Fibroblast of skin of back (primary cell): Measurements from ENCODE around the gene ZNF524. TPM values are rescaled to one million over a fixed set of nuclear protein-coding genes. Genes with fewer than 3 reads are reported as not detected.
"Not testable (repeated sequence)": the region's sequence is repeated elsewhere in the genome, so short reads cannot be mapped to it uniquely, and the experiment has no call there.

Source experiments
- DNase-seq: peaks from one replicate; pipeline ENCODE4 v3.0.0-alpha.2; 2013
- polyA plus RNA-seq, 2 experiments: library from polyadenylated mRNA; unstranded; fragments of 120-200 nt; gene quantifications; one replicate each; pipeline ENCODE4 v1.2.1, GENCODE V29; 2013; ENCODE audit not compliant: insufficient read length in 2 of 2

Gene ZNF524, protein sequence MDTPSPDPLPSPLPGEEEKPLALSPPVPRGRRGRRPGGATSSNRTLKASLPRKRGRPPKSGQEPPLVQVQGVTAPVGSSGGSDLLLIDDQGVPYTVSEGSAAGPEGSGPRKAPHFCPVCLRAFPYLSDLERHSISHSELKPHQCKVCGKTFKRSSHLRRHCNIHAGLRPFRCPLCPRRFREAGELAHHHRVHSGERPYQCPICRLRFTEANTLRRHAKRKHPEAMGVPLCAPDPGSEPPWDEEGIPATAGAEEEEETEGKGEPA
- polyA plus RNA-seq (2013, experiment 1 of 2; ENCODE audit: insufficient read length) = 8.5 TPM
- polyA plus RNA-seq (2013, experiment 2 of 2; ENCODE audit: insufficient read length) = 12.8 TPM

DNA sequence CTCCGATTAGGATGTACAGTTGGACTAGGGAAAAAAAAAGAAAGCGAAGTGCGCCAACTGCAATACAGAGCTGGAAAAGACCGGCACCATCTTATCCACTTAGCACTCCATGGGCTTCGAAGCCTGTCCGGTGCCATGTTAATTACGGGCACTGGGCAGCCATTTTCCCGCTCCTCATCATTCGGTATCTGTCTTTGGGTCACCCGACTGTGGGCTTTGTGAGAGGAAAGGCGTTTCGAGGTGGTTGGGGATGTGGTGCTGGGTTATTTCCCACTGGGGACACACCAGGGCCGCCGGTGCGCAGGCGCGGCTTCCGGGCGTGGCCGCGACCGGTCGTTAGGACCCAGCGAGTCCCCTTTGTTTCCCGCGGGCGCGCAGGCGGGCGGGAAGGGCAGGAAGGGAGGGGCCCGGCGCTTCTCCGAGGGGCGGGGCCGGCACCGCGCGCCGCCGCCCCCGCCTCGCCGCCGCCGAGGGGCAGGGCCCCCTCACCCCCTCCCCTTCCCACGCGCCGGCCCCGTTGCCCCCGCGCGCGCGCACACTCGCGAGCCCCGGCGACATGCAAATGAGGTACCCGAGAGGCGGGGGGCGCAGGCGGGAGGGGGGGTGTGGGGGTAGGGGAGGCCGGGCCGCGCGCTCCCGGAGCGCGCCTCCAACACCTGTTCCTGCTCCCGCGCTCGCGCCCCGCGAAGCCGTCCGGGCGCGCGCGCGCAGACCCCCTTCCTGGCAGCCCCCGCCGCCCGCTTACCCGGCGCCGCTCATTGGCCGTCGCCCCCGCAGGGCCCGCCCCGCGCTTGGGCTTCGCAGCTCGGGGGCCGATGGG is at the start of gene ZNF524:
ZNF524 (plus strand) TSS at position 447 of the 820 bp plus-strand sequence. CDS start 1,825 bp downstream, outside the sequence.
- DNase-seq = peak; percentile 89

DNA sequence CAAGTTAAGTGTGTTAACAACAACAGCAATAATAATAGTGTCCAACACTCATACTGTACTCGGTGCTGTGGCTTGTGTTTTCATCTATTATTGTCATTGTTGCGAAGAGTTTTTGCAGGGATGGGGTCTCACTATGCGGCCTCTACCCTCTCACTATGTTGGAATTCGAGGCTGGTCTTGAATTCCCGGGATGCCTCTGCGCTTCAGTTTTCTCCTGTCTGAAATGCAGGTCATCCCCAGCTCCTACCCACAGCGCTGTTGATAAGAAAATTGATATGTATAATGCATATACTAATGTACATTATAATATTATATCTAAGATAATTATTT is 49.8 kb upstream of the ZNF524 start:
- DNase-seq = peak; percentile 68

DNA sequence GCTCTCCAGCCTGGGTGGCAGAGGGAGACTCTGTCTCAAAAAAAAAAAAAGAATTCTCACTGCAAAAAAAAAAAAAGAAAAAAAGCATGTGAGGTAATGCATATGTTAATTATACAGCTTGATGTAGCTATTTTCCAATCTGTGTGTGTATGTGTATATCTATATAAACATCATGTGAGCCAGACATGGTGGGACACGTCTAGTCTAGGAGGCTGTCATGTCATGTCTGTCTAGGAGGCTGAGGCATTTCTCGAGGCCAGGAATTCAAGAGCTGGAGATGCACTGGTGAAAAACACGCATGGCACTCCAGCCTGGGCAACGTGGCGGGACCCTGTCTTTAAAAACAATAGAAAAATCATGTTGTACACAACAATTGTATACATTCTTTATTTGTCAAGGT is 47.9 kb upstream of the ZNF524 start:
- no peak for DNase-seq

DNA sequence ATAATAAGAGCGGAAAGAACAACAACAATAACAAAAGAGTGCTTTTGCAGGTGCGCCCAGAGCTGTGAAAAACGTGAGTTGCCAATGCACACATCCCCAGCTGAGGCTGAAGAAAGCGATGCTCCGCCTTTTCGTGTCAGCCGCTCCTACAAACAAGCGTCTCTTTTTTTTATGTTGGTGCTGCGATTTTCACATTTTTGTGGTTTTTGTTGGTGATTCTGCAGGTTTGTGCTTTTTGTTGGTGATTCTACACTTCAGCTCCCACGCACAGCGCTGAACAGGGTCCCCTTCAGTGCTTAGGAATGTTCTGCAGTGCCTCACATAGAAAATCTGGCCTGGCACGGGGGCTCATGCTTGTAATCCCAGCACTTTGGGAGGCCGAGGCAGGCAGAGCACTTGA is 47.5 kb upstream of the ZNF524 start:
- DNase-seq = peak; percentile 91

DNA sequence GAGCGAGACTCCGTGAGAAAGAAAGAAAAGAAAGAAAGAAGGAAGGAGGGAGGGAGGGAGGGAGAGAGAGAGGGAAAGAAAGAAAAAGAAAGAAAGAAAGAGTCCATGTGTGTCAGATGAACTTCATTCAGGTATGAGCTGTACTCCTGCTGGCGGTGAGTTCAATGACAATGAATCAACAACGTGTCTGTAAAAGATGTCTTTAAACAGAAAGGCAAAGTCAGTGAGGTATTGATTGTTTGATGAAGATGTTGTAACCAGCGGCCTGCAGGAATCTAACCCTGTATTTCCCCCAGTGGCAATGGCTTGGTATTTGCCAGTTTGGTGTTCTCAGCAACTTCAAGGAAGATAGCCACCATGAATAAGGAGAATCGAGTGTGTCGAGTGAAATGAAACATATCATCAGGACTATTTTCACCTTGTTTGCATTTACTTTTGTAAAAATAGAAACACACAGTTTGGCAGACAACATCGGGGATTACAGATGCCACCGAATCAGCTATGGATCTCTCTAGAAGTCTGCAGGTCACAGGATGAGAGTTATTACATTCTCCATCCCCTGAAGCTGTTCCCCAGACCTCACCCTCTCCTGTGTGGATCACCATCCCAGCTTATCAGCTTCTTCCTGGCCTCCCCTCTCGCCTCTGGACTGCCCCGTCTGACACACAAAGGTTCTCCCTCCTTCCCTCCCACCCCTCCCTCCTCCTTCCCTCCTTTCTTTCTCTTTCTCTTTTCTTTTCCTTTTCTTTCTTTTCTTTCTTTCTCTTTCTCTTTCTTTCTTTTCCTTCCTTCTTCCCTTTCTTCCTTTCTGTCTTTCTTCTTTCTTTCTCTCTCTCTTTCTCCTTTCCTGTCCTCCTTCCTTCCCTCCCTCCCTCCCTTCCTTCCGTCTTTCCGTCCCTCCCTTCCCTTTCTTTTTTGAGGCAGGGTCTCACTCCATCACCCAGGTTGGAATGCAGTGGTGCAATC is 46.6 kb upstream of the ZNF524 start:
- DNase-seq = no peak

DNA sequence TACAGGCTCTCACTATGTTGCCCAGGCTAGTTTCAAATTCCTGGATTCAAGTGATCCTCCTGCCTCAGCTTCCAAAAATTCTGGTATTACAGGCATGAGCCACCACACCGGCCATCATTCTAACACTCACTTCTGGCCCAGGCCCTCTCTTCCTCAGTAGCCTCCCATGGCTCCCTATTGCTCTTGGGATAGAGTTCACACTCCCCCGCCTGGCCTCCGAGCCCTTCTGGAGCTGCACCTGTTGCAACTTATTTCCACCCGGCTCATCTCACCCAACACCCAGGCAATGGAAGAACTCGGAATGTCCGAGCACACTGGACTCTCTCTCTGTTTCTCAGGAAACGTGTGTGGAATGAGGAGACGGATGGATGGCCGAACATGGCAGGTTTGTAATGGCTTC is 45.8 kb upstream of the ZNF524 start:
- no peak for DNase-seq

DNA sequence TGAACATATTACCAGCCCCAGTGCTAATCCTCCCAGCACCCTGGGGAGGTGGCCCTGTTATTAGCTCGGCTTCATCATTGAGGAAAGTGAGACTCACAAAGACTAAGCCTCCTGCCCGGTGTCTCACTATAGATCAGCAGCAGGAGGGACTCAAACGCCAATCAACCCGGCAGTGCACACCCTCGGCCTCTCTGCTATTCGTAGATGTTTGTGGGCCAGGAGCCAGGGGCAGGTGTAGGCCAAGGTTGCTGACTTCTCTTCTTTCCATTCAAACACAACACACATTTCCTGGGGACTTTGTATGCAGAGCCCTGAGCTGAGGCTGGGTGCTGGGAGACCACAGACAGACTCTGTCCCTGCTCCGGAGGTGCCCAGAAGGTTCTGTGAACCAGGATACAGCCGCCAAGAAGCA is 45.3 kb upstream of the ZNF524 start:
- no peak for DNase-seq

DNA sequence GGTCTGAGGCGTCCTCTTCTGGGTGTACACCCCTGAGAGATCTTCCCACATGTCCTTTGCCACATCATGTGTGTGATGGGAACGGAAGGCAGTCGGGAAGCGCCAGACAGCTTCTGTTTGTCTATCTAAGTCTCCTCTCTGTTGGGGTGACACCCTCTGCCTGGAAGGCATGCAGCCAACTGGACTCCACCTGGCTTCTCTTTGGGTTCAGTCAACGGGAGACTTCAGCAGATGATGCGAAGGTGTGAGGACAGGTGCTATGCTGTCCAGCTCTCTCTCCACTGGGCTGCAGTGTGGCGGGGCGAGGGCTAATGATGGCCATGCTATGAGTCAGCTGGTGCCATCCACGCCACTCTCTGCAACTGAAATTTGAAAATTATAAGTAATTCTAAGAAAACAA is 40.4 kb upstream of the ZNF524 start:
- no peak for DNase-seq

DNA sequence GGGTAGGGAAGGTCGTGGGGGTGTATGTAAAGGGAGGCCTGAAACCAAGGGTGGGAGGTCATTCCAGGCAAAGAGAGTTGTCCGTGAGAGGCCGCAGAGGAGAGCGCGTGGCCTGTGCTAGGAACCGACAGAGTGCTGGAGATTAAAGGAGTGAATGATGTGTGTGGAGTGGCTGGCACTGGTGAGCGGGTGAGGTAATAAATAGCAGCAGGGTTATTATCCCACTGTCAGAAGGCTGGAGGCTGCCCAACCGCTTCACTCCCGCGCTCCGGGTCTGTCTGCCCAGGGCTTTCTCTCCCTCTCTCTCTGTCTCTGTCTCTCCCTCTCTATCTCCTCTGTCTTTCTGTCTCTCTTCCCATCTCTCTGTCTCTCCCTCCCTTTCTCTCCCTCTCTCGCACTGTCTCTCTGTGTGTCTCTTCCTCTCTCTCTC is 36.8 kb upstream of the ZNF524 start:
- no peak for DNase-seq

DNA sequence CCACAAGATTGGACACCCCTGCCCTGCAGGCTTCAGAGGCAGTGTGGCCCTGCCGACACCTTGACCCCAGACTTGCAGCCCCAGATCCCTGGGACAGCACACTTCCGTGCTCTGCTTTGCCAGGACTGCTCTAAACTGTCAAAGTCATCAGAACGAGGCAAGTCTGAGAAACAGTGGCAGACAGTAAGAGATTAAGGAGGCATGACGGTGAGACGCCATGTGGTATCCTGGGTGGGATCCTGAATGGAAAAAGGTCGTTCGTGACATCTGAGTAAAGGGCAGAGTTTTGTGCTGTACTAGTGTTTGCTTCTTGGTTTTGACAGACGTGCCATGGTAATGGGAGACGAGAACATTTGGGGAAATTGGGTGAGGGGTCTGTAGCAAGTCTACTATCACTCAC is 33.3 kb upstream of the ZNF524 start:
- no peak for DNase-seq

DNA sequence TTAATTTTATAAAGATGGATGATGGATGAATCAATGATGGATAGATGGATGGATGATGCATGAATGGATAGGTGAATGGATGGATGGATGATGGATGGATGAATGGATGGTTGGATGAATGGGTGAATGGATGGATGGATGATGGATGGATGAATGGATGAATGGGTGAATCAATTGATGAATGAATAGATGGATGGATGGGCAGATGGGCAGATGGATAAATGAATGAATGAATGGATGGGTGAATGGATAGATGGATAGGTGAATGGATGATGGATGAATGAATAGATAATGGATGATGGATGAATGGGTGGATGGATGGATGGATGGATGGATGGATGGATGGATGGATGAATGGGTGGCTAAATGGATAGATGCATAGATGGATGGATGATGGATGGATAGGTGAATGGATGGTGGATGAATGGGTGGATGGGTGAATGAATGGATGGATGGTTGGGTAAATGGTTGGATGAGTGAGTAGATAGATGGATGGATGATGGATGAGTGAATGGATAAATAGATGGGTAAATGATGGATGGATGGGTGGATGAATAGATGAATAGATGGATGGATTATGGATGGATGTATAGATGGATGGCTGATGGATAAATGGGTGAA is 32.3 kb upstream of the ZNF524 start:
- DNase-seq = no peak

DNA sequence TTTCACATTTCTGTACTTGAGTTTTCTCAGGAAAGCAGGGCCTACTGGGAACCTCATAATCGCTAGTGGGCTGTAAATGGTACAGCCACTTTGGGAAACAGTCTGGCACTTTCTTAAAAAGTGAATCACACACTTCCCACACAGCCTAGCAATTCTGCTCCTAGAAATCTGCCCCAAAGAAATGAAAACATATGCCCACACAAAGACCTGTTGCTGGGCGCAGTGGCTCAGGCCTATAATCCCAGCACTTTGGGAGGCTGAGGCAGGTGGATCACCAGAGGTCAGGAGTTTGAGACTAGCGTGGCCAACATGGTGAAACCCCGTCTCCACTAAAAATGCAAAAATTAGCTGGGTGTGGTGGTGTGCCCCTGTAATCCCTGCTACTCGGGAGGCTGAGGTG is 30.6 kb upstream of the ZNF524 start:
- DNase-seq = not testable (repeated sequence)

DNA sequence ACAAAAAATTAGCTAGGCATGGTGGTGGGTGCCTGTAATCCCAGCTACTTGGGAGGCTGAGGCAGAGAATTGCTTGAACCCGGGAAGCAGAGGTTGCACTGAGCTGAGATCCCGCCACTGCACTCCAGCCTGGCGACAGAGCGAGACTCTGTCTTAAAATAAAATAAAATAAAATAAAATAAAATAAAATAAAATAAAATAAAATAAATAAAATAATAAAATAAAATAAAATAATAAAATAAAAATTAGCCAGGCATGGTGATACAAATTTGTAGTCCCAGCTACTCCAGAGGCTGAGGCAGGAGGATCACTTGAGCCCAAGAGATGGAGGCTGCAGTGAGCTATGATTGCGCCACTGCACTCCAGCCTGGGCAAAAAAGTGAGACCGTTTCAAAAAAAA is 26.2 kb upstream of the ZNF524 start:
- DNase-seq = not testable (repeated sequence)

DNA sequence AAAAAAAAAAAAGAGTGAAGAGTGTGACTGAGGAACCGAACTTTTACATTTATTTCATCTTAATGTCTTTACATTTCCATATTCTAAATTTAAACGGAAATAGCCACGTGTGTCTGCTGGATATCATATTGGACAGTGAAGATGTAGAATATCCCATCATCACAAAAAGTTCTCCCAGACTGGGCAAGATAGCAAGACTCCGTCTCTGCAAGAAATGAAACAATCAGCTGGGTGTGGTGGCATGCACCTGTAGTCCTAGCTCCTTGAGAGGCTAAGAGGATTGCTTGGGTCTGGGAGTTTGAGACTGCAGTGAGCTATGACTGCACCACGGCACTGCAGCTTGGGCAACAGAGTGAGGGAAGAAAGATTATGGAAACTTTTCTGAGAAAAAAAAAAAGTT is 23.3 kb upstream of the ZNF524 start:
- DNase-seq = no peak

DNA sequence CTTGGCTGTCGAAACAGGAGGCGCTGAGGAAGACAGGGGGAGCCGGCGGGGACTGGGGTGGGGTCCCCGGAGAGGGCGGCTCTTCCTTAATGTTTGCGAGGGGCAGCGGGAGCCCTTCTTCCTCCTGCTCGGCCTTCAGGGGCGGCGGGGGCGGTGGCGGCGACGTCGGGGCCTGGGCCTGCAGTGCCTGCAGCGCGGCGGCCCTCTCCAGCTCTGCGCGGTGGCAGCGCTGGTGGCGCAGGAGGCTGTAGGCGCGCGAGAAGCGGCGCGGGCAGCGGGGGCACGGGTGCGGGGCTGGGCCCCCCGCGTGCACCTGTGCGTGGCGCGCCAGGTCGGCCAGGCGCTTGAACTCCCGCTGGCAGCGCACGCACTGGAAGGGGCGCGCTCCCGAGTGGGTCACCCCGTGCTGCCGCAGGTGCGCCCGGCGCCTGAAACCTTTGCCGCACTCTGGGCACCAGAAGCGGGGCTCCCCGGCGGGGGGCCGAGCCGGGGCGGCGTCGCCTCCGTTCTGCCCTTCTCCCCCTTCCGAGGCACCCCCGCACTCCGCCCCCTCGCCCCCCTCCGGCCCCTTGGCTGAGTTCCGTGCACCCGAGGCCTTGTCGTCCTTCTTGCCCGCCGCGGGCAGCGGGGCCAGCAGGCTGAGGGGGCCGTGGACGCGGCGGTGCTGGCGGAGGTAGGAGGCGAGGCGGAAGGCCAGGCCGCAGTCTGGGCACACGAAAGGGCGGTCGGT is 21.9 kb upstream of the ZNF524 start:
- no peak for DNase-seq

DNA sequence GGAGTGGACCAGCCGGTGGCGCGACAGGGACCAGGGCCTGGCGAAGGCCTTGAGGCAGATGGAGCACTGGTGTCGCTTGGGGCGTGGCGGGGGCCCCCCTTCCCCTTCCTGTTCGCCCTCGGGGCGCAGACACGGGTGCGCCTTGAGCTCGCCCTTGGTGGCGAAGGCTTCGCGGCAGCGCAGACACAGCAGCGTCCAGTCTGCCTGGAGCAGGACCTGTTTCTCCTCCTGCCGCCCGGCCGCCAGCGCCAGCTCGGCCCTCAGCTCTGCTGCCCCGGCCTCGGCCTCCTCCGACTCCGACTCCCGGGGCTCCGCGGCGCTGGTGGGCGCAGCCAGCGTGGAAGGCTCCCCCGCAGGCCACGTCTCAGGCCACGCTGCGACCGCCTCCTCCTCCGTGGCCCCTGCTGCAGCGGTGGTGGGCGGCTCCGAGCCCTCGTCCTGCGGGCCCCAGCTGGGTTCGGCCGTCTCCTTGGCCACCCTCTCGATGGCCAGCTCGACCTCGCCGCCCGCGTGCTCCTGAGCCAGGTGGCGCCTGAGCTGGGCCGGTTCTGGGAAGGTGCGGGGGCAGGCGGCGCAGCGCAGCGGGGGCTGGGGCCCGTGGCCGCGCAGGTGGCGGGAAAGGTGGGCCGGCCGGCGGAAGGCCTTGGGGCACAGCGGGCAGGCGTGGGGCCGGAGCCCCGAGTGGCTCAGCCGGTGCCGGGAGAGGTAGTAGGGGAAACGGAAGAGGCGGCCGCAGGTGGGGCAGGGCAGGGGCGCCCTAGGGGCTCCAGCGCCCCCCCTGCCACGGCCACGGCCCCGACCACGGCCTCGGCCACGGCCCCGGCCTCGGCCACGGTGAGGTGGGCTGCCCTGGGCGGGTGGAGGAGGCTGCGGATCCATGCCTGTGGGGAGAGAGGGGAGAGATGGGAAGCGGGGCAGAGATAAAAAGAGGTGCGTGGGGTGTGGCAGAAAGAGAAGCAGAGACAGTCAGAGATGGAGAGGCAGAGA is 21.0 kb upstream of the ZNF524 start:
- DNase-seq = no peak

DNA sequence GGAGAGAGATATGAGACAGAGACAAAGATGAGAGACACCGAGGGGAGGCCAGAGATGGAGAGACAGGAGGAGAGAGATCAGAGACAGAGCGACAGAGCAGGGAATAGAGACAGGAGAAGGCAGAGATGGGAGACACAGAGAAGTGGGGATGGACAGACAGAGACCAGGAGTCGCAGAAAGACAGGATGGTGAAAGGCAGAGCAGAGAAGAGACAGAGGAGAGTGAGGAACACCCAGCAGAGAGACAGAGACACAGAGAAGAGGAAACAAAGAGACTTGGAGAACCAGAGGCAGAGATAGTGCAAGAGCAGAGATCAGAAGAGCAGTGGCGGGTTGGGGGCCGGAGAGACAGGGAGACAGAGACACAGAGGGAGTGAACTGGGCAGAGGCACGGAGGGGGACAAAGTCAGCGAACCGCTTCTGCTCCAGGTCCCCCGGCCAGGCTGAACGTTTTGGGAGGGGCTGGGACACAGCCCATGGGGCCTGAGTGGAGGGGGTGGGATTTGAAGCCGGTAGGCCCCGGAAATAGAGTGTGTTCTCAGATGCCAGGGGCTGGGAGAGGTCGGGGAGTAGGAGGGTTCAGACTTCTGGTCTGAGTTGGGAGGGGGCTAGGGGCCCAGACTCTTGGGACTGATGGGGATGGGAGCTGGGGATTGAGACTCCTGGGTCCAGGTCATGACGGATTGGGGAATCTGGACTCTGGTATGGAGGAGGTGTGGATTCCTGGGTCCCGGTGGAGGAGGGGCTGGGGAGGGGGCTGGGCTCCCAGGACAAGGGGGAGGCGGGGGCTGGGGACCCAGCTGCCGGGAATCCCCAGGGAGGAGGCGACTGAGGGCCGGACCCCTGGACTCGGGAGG is 20.1 kb upstream of the ZNF524 start:
- peak; percentile 58 for DNase-seq

DNA sequence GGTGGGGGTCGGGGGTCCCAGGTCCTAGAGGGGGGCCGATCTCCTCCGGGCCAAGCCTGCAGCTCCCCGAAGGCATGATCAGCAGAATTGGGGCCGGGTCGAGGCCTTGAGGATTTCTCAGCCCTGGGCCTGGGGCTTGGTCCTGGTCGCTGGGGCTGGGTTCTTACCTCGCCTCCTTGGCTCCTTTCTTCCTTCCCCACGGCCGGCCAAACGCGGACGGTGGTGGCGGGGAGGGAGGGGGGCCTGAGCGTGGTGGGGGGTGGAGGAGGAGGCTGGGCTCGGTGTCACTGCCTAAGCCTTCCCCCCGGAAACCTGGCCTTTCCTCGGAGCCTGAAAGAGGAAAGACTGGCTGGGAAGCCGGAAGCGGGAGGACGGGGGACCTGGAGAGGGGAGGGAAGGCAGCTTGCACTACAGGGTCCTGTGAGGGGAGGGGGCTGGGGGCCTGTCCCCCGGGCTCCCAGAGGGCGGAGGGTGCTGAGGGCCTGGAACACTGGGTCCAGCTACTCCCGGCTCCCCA is 19.4 kb upstream of the ZNF524 start, which contains the start of gene ZNF579:
ZNF579 (minus strand) TSS at position 221 of the 517 bp plus-strand sequence. CDS start 1,209 bp downstream, outside the sequence.
- DNase-seq = peak; percentile 91
